Right renal pelvis (tissue), 4 donors: ENCODE results near the gene MRPS27. TPM values are rescaled to one million over a fixed set of nuclear protein-coding genes. Genes with fewer than 3 reads are reported as not detected.

Experiments used
- DNase-seq, 4 donors: peaks; one replicate each; pipeline ENCODE4 v3.0.0-alpha.2; 2013; ENCODE audit warnings: low read depth in 4 of 4, low spot score in 3 of 4, missing footprints in 1 of 4
- polyA plus RNA-seq, 4 donors: library from polyadenylated mRNA; unstranded; fragments of 120-200 nt; gene quantifications; one replicate each; pipeline ENCODE4 v1.2.1, GENCODE V29; 2013; ENCODE audit not compliant: insufficient read length in 4 of 4

Gene MRPS27
- polyA plus RNA-seq, 4 donors = 63.4 to 73.8 (median 70.4) TPM

DNA sequence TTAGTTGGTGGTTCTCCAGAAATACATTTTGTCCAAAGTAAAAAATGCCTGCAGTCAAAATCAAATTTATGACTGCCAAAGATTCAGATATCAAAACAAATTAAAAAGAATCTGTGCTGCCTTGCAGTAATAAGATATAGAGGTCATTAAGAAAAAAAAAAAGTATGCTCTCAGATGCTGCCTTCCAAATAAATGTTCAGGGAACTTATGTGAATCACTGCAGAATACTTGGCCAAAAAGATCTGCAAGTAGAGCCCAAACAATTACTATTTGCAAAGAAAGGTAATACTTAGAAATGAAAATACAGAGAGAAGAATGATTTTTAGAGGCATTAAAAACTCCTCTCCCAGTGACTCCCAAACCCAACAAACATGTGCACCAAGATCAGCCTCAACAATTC, 52.4 kb downstream of the MRPS27 start:
- DNase-seq = no peak

DNA sequence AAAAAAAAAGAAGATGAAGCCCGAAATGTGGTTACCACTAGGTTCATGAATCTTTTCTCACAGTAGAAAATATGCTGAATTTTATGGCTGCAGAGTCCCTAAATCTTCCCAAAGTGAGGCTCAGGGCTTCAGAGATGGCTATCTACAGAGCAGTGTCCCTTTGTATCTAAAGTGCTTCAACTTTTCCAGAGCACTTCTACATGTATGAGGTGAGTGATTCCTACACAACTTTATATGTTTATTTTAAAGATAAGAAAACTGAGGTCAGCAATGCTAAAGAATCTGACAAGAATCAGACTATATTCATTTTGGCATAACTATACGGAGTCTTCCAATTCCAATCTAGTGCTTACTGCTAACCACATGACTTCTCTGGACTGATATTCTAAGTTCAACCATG, 53.2 kb downstream of the MRPS27 start:
- no peak for DNase-seq

GRCh38 chr5:72265032-72265877, 54.8 kb downstream of the MRPS27 start:
- no peak for DNase-seq

- DNase-seq = no peak
Measured at GRCh38 chr5:72256536-72256935, 63.5 kb downstream of the MRPS27 start.

GRCh38 chr5:72255670-72256069, 64.4 kb downstream of the MRPS27 start:
- no peak for DNase-seq

- DNase-seq = no peak
Measured at GRCh38 chr5:72255237-72255636, 64.8 kb downstream of the MRPS27 start.

DNA sequence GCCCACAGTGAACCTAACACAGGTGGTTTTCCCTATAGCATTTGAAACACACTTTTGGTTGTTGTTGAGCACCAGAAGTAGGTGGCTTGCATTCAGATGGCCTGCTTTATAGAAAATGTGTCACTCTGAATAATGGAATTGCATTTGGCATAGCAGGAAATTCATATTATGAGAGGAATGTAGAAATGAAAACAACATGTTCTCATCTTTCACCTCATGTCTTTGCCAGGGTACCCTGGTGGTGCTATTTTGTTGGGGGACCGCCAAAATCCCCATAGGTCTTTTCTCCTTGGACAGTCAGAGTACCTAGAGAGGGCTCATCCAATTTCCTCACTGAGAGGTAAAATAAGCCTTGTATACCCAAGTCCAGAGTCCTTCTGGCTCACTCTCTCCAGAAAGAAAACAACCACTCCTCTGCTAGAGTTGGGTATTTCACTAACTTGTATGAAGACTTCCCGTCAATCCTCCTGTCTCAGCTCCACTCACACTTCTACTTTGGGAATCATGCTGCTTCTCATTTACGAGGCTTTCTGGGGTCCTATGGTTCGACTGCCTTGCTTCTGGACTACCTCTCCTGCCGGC, 67.4 kb downstream of the MRPS27 start:
- no peak for DNase-seq

DNA sequence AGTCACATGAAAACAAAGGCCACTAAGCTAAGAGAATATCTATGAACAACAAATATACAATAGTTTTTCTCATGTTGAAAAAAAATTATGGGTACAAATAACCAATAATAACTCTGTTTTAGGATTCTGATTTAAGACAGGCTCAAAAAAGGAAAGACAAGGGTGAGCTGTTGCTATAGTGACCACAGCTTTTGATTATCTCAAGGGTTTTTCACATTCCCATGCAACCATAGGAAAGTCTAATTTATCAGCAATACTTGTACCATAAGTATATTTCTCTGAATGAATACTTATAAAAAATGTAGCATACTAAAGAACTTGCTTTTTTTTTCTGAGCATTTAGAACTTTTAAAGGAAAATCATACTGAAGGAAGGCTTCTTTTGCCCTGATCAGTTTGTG, 68.0 kb downstream of the MRPS27 start:
- DNase-seq = no peak

GRCh38 chr5:72251386-72251785, 68.7 kb downstream of the MRPS27 start:
- DNase-seq = no peak

DNA sequence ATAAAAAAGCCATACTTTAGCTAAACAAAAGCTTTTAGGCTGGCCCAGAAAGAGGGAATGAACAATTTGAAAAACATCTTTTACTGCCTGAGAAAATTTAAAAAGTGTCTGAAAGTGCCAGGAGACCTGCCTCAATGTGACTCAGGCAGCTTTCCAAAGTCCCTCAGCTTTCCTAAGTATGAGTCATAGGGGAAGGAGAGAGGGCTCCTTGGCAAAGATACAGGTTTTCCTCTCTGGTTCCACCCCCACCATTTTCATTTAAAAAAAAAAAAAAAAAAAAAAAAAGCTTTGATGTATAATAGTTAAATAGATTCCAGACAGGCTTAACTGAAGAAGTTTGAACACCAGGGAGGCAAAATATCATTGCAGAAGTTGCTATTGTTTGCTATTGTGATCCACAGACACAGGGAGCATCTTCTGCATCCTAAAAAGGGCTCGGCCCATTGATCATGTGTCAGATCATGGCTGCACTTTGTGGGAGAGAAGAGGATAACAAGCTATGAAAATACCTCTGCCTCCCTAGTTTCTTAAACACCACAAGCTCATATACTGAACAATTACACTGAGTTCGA, 71.5 kb downstream of the MRPS27 start:
- no peak for DNase-seq

DNA sequence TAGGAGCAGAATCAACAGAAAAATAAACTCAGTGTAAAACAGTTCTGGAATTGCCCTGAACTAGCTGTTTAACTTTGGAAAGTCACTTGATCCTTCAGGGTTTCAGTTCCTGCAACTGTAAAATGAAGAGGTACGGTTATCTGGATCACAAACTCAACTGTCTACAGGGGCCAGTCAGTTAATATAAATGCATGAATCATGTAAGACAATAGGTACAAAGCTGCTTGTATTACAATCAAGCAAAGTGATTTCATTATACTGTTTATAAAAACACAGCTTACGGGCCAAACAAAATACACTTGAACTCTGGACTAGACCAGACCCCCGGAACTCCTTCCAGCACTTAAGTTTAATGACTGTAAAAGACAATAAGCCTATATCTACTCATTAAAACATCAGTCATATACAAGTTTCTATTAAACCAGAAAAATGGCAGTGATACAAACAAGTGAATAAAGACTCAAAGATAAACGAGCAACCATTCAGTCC, 73.0 kb downstream of the MRPS27 start:
- no peak for DNase-seq

GRCh38 chr5:72245951-72246532, 74.0 kb downstream of the MRPS27 start:
- DNase-seq = no peak

DNA sequence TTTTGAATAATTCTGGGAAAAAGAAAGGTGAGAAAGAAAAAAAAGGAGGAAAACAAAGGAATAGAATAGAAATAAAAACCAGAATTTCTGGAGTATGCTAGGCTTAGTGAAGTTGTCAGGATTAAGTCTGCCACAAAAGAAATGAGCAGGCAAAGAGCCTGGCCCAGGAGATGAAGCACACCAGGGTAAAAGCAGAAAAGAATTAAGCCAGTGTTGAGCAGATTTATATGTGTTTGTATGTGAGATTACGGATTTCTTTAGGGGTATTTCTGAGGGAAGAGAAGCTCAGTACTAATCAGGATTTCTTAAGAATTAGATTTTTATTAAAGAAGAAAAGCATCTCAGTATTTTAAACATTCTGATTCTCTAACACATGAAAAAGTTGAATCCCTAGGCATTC, 74.5 kb downstream of the MRPS27 start:
- DNase-seq = no peak

GRCh38 chr5:72244862-72245371, 75.1 kb downstream of the MRPS27 start:
- DNase-seq = no peak

DNA sequence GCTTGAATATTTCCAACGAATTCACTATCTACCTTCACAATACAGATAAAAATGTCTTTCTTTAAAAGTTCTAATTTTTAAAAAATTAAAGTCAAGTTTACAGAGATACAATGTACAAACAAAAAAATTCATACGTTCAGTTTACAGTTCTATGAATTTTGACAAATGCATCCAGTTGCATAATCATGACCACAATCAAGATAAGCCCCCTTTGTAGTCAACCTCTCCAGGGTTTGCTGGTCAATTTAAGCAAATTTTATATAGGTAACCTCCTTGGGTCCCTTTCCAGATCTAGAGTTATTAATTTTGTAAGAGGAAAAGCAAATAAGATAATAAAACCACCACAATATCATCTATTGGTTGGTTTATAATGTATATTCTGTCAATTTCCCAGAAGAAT, 76.3 kb downstream of the MRPS27 start:
- DNase-seq = no peak

GRCh38 chr5:72242796-72243475, 77.1 kb downstream of the MRPS27 start:
- DNase-seq = peak in 2 of 4 donors; percentile 28 to 41

DNA sequence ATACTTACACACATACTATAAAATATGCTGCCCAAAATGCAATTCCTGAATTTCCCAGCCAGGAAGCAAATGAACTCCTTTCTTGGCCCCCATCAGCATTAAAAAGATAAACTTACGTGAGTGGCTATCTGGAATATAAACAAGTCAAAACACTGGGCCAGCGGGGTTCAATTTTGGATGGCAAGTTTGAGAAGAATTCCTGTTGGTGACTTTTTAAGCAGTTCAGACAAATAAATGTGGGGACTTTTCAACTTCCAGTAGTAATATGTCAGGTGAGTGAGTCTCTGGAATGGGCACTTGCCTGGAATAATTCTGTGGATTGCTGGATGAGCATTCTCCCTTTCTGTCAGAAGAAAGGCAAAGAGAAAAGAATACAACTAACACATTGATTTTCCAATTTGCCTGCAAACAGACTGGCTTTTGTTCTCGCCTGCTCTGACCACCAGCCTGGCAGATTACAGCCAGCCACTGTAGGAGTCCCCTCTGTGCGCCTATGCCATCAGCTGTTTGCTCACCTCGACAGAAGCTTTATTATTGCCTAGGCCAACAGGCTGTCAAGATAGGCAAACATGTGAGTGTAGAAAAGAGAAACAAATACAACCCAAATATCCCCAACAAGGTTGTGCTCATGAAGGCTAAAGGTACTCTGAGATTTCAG, 78.6 kb downstream of the MRPS27 start:
- no peak for DNase-seq

- DNase-seq = no peak
Measured at GRCh38 chr5:72238712-72239445, 81.2 kb downstream of the MRPS27 start.

DNA sequence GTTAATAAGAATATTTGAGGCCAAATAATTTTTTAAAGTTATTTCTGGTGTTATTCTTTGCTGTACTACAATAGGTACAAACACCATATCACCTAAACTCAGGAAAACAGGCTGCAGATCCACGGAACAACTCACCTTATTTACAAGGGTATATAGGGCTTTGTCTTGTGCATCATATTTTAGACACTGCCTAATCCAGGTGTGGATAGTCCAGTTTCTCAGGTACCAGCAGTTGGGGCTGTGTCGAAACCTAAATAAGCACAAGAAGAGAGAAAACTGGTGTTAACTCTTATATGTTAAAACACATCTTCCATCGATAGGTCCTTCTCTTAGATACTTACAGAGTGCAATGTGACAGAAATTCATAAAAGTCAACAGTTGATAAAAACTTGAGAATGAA, 82.2 kb downstream of the MRPS27 start:
- DNase-seq = no peak
